GM18861 (cell line): ENCODE data around the gene ARSA.
A peak's percentile ranks its signal among the peaks of the same experiment; 100 is the strongest.
"Not testable (repeated sequence)": the region's sequence is repeated elsewhere in the genome, so short reads cannot be mapped to it uniquely, and the experiment has no call there.

Experiments
- ATAC-seq: cut with Tn5 transposase; IDR thresholded peaks from one replicate; pipeline ENCODE4 v1.9.1; 2021; ENCODE audit not compliant: unreplicated experiment

ARSA gene

DNA sequence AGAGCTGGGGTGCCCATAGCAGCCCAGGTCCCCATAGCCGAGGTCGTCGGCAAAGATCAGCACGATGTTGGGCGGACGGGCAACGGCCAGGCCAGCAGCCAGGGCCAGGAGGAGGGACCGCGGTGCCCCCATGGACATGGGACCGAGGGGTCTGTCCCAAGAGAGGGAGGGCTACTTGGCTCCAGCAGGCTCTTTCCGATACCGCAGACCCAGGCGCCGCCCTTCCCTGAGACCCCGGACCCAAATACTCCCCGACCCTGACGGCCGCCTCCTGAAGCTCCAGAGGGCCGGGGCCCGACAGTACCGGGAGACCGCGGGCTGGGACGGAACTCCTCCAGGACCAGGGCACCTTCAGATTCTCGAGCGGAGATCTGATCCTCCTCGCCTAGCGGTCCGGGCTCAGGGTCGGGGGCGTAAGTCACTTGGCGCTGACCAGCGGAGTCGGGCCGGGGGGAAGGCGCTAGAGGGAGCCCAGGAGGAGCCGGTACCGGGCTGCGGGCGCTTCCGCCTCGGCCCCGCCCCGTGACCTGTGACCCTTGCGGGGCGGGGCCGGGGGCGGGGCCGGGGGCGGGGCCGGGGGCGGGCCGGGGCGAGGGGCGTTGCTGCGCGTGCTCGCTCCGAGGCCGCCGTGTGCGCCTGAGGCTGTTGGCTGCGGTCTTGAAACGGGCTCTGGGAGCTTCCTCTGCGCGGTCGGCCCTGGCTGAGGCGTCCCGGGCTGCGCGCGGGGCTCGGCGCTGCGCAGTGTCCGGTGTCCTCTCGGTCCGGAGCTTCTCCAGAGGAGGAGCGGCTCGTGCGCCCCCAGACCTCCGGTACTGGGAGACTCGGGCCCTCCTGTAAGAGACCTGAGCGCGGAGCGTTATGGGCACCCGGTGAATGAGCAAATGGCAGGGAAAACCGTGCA, at the start of gene ARSA:
Gene ARSA, minus strand, starts transcription at position 511 of the 901 bp plus-strand sequence. Its CDS starts 373 bp downstream, at position 138.
- peak; percentile 53 for ATAC-seq

DNA sequence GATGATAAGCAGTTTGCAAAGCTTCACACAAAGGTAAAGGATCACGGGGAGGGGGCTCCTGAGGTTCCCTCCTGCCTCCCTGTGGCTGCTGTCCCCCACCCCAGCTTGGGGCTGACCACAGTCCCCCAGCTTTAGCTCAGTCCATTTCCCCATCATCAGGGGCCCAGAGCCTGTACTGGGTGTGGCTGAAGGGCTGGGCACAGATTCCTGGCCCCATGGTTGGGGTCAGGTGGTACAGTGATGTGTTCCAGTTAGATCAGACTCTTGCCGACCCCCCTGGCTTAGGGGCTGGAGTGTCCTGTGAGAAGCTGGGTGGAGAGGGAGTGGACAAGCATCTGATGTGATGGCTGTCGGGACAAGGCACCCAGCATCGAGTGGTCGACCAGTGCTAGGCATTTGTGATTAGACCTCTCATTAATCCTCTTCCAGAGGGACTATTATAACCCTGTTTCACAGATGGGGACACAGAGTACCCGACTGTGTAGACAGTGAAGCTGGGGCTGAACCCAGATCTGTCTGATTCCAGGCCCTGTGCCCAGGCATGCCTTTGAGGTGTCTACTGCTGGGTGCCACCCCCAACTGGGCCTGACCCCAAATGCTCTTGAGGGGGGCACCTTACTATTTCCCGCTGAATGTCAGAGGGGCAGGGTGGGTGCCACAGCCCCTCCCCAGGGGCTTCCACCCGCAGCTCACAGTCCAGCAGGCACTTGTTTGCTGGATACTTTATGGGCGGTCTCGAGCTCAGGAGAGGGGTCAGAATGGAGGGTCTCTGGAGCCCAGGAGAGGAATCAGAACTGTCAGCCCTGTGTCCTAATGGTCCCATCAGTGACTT, 48.9 kb upstream of the ARSA start:
- no peak for ATAC-seq

DNA sequence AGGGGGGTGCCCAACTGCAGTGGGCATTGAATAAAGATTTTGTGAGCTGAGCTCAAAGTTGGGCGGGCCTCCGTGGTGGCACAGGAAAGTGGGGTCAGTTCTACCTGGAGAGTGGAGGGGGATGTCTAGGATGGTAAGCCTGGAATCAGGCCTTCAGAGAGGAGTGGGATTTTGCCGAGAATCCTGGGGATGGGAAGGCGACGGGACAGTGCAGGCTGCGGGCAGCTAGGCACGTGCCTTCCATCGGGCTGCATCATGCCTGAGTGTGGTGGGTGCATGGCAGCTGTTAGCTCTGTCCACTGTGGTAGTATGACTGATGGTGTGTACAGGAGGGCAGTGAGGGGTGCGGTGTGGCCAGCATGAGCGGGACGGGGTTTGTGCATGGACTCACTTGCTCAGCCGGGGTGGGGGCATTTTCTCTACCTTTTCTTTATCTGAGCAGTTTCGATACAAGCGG, 48.3 kb upstream of the ARSA start:
- no peak for ATAC-seq

DNA sequence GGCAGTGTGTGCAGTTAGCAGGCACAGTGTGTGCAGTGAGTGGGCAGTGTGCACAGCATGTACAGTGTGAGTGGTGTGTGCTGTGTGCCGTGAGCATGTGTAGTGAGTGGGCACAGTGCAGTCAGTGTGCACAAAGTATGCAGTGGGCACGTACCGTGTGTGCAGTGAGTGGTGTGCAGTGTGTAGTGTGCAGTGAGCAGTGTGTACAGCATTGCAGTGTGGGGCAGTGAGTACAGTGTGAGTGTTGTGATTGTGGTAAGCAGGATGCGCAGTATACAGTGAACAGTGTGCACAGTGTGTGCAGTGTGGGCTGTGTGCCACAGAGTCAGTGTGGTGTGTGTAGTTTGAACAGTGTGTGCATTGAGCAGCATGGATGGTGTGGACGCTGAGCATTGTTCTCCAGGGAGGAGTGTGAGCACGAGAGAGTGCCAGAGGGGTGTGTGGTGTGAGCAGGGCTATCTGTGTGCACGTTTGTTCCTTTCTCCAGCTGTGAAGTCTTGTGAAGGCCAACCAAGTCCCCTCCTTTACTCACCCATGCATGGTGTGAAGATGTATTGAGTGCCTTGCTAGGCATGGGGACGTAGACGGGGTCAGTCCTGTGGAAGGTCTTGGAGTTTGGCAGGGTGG, 47.7 kb upstream of the ARSA start:
- ATAC-seq, result no peak

DNA sequence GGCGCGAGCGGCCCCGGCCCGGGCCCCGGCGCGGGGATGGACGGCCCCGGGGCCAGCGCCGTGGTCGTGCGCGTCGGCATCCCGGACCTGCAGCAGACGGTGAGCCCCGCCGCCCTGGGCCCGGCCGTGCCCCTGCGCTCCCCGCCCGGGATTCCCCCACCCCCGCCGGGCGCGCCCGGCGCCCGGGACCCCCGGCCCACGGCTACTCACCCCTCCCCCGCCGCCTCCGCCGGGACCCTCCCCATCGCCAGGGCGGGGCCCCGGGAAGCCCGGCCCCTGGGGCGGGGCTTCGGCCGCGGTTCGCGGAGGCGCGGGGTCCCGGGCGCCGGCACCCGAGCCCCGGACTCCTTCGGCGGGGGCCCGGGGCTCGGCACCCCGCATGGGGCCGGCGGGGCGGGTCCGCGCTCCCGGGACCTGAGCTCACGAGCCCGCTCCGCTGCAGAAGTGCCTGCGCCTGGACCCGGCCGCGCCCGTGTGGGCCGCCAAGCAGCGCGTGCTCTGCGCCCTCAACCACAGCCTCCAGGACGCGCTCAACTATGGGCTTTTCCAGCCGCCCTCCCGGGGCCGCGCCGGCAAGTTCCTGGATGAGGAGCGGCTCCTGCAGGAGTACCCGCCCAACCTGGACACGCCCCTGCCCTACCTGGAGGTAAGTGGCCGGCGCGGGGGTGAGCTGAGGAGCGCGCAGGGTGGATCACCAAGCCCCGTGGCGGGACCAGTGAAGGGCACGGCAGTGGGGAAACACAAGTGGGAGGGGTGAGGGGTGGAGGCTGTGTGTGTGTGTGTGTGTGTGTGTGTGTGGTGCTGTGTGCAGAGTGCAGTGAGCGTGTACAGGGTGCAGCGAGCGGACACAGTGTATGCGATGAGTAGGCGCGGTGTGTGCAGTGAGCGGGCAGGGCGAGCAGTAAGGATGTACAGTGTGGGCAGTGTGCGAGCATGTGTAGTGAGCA, 46.9 kb upstream of the ARSA start:
- no peak for ATAC-seq

DNA sequence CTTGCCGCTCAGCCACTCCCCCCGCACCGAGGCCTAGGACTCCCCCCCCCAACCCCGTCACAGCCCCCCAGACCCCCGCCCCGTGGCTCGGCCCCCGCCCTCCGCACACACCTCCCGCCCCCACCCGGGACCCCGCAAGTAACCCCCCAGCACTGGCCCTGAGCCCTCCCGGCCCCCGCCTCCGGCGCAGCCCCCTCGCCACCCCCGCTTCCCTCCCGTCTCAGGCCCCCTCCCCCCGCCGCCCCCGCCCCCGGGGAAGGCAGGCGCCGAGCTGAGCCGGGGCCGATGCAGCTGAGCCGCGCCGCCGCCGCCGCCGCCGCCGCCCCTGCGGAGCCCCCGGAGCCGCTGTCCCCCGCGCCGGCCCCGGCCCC, 46.2 kb upstream of the ARSA start:
- ATAC-seq, result no peak

DNA sequence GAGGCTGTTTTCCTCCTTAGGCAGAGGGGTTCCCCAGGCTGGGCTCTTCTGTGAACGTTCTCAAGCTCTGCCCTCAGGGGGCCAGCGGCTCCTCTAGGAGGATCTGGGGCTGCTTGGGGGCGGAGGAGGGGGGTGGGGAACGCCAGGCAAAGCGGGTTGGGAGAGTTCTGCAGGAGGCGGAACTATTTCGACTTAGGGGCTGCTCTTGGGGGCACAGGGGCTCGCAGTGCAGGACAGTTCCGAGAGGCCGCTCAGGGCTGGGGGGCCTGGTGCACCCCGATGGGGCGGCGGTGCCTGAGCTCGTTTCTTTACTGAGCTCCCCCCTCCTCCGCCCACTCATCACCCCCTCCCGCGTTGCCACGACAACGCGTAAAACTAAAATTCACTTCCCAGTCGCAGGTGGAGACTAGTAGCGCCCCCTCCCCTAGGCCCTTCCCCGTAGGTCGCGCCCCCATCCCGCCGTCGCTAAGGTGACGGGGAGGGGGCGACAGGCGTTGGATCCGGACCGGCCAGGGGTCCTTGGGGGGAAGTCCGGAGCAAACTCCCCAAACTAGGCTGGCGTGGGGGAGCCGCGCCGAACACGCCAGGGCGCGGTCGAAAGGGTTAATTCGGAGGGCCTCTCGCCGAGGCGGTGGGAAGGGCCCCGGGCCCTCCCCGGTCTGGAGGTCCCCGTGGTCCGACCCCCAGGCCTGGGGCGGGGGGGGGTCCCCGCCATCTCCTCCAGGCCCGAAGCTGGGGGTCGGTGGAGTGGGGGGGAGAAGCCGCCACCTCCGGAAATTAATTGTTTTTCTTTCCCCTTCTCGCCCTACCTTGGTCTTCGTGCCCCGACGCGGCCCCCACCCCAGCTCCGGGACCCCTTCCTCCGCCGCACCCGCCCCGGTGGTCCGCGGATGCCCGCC, 45.5 kb upstream of the ARSA start:
- ATAC-seq, result no peak

DNA sequence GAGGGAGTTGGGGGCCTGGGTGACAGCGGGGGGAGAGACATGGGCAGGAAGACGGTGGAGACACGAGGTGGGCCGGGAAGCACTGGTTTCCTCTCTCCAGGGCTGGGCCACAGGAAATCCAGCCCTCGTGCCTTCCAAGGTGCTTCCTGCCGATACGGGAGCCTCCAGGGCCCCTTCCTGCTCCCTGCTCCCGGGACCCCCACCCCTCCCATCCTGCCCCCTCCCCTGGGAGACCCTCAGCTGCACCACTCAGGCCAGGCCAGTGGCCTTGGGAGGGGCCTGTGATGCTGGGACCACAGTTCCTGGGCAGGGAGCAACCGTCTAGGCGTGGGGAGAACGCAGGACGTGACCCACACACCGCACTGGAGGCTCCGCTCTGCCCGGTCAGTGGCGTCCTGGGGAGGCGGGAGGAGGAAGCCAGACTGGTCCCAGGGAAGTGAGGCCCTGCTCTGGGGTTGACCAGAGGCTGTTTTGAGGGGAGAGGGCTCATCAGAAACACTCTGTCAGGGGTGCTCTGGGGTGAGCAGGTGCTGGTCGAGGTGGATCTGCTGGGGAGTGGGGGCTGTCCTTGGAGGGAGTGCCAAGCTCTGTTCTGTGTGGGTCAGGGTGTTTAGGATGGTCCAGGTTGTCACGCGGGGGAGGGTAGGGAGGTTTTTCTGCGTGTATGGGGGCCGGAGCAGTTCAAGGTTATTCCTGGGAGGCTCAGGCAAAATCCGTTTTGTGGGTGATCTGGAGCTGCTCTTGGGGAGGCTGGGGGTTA, 44.7 kb upstream of the ARSA start, which contains the start of gene SHANK3:
Gene SHANK3, plus strand, starts transcription at position 353 of the 760 bp plus-strand sequence.
- no peak for ATAC-seq

DNA sequence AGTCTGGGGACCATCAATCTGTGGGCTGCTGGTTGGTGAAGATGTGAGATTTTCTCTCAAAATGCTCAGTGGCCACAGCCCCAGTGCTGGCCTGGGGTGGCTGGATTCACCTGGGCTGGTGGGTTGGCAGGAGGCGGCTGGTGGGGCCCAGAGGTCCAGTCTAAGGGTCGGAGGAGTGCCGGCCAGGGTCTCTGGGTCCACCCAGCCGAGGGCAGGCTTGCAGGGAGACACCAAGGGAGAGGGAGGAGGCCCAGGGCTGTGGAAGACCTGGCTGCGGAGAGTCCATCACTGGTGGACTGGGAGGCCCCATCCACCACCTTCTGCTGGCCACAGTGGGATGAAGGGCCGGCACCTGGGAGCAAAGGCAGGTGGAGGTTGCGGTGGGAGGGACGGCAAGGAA, 44.1 kb upstream of the ARSA start:
- no peak for ATAC-seq

DNA sequence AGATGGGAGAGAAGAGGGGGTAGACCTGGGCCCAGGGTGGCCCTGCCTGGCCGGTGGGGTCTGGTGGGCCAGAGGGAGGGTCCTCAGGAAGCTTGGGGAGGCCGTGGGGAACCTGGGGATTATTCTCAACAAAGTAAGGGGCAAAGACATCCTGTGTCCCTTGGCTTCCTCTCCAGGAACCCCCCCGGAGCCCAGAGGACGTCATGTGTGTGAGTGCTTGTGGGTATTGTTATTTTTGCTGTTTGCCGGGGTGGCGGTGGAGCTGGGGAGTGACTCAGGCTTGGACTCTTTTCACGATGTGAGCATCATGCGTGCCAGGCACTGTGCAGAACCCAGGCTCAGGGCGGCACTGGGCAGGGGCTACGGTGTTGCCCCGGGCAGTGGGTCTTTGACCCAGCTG, 43.7 kb upstream of the ARSA start:
- ATAC-seq, result no peak

DNA sequence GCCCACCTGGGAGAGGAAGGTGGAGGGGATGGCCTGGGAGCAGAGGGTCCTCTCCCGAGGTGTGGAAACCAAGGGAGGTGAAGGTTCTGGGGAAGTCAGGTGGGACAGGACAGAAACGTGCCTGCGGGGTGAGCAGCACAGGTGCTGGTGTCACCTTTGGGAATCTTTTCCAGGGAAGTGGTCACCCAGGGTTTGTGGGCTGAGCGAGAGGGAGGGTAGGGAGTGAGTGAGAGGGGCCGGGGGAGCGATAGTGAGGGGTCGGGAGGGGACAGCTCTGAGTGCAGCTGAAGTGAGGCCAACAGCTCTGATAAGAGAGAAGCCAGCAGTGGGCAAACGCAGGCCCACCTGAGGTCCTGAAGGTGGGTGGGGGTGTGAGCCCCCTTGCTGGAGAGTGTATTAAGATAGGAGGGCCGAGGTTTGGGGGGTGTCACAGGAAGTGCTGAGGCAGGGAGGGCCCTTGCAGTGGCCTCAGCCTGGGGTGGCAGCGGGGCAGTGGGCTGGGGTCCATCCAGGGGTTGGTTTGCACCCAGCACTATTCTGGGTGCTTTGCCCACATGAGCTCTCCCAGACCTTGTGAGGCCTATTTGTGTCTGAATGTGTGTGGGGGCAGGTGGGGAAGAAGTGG, 43.1 kb upstream of the ARSA start:
- ATAC-seq, result no peak

DNA sequence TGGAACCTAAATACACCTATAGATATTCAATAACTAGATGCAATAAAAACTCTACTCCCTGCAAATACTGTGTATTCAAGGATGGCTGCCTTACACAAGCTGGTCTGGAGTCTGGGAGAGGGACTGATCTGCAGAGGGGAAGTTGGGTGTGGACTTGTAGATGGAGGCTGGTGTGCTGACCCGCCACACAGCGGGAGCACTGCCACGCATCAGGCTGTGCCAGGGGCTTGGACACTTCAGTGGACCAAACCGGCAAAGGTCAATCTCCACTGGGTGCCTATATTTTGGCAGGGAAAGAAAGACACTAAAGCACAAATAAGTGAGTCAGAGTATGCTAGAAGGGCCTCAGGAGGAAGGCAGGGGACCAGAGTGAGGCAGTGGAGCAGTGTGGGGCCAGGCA, 42.6 kb upstream of the ARSA start:
- no peak for ATAC-seq

DNA sequence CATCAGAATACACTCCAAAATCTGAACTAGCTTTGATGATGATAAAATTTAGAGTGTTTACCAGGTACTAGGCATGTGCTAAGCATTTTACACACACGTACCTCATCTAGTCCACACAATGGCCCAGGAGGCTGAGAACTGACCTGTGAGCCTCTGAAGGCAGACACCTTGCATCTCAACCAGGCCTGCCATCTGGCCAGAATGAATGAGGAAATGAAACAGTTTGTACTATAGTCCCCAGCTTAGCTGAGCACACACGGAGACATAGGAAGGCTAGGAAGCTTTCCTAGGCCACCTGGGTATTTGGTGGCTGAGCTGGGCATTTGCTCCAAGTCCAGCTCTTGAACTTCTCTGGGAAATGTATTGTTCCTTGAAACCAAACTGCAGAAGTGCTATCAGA, 37.8 kb upstream of the ARSA start:
- ATAC-seq, result no peak

DNA sequence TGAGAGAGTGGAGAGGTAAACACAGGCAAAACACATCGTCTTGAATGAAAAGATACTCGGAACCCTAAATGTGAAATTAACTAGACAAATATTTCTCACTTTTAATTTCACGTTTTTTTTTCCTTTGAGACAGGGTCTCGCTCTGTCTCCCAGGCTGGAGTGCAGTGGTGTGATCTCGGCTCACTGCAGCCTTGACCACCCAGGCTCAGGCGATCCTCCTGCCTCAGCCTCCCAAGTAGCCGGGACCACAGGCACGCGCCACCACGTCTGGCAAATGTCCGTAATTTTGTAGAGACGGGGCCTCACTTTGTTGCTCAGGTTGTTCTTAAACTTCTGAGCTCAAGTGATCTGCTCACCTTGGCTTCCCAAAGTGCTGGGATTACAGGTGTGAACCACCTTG, 37.3 kb upstream of the ARSA start:
- no peak for ATAC-seq

DNA sequence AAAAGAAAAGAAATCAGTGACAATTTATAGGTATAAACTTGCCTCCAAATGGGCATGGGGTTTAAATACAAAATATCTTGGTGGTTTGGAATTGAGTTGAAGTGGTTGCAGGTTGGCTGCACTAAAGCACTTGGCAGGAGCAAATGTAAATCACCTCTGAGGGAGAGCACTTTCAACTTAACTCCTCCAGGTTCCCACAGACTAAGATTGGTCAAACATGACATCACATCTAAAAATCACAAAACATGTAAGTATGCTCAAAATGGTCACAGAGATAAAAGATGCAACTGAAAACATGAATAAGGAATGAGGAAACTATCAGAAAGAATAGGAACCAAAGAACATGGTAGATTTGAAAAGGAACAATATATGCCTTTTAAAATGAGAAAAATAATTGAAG, 32.4 kb upstream of the ARSA start:
- no peak for ATAC-seq

DNA sequence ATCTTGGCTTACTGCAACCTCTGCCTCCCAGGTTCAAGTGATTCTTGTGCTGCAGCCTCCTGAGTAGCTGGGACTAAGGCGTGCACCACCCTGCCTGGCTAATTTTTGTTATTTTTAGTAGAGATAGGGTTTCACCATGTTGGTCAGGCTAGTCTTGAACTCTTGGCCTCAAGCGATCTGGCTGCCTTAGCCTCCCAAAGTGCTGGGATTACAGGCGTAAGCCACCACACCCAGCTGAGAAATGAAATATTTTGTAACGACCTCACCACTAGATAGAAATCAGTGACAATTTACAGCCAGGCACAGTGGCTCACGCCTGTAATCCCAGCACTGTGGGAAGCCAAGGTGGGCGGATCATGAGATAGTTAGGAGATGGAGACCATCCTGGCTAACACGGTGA, 31.8 kb upstream of the ARSA start:
- ATAC-seq, result not testable (repeated sequence)

DNA sequence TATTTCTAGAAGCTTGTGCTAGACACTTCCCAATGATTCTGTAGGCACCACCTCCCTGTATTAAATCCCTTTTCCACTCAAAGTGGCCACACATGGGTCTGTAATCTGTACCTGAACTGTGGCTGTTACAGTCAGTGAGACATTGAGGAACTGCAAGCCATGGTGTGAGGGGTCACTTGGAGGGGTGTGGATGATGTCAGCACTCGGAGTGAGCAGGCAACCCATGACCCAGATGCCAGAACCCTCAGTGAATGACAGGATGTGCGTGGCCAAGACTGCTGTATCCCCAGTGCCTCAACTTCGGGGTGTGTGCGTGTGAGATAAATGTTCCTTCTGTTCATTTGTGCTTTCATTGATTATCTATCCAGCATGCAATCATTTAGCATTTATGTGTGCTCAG, 30.0 kb upstream of the ARSA start:
- no peak for ATAC-seq
